ENCODE results near the gene SPANXN5.
"Not testable (repeated sequence)": the region's sequence is repeated elsewhere in the genome, so short reads cannot be mapped to it uniquely, and the experiment has no call there.

Gene SPANXN5

GRCh38 chrX:52797327-52797726 is at the start of gene SPANXN5:
Gene SPANXN5 (minus strand): TSS chrX:52797427. CDS start chrX:52797348, 79 bp downstream.
- TF ChIP-seq CTCF (IDR thresholded peaks at IDR 0.05): not testable (repeated sequence)

- no peak for TF ChIP-seq CTCF (IDR thresholded peaks at IDR 0.05)
These were observed 41.9 kb upstream of the SPANXN5 start for GRCh38 chrX:52839137-52839536.

- TF ChIP-seq CTCF (IDR thresholded peaks at IDR 0.05): no peak
These were observed 33.3 kb upstream of the SPANXN5 start for GRCh38 chrX:52830551-52830950.

GRCh38 chrX:52824608-52825007 is 27.4 kb upstream of the SPANXN5 start:
- no peak for TF ChIP-seq CTCF (IDR thresholded peaks at IDR 0.05)

GRCh38 chrX:52821079-52821760 is 24.0 kb upstream of the SPANXN5 start:
- TF ChIP-seq CTCF (IDR thresholded peaks at IDR 0.05): no peak

GRCh38 chrX:52819788-52820187 is 22.6 kb upstream of the SPANXN5 start:
- TF ChIP-seq CTCF (IDR thresholded peaks at IDR 0.05): no peak

- TF ChIP-seq CTCF (IDR thresholded peaks at IDR 0.05): no peak
These were observed 13.9 kb upstream of the SPANXN5 start, which contains the start of gene XAGE5 for GRCh38 chrX:52811065-52811625. Gene XAGE5 (plus strand): TSS chrX:52811287. CDS start chrX:52812567, 1,280 bp downstream.

All from LNCAP (cell line).